Measurements from ENCODE around the gene DEPDC5. TPM values are rescaled to one million over a fixed set of nuclear protein-coding genes. Genes with fewer than 3 reads are reported as not detected.

DEPDC5 gene
- total and polyA plus RNA-seq, 9 of the 15 experiments (the other 6 are each of a cell fraction or from before 2014, with no cell fraction given) = 2.3 to 12.3 (median 10.7) TPM

GRCh38 chr22:31857247-31857646, 103.4 kb downstream of the DEPDC5 start:
- in situ Hi-C loops (cut with MboI) = no loop called here
- CTCF ChIA-PET (ENCODE audit: low intra/inter-chr PET ratio) = no interaction called here
- H4K20me1 ChIP-seq (replicated peaks; ENCODE audit: control insufficient read depth, insufficient read depth, low read length) = no peaks in the 10 kb centered on the region
- POLR2A ChIA-PET = interaction anchor here (1.0 kb wide), 1 partner anchor 9 kb away, joined by 5 read pairs; no protein-coding TSS in a partner anchor
- no peak overlapping the region; the same call in 1 of the 2 replicates for H3K4me2 ChIP-seq (ENCODE audit: insufficient read depth, low read length)
- peak; percentile 26 to 54 (median 42) for DNase-seq (ENCODE audit: extremely low read depth in 1 of 4, low spot score in 3 of 4)
- peak; percentile 88 for ATAC-seq
- H3K36me3 ChIP-seq (ENCODE audit: control insufficient read depth, insufficient read depth, low read length) = peaks cover 6% of the 10 kb centered on the region; the same call in 1 of the 3 replicates
- intact Hi-C loops (cut with micrococcal nuclease) = no loop called here
- FAIRE-seq = peak; percentile 63
- no peaks in the 10 kb centered on the region for H3K27me3 ChIP-seq (ENCODE audit: control insufficient read depth in 2 of 2, insufficient read depth in 2 of 2, low read length in 2 of 2)
- 37% methylated on average over 9 of the region's 9 CpGs for WGBS (ENCODE audit: insufficient coverage, low coverage, missing lambda C conversion rate)
- TF ChIP-seq PTRF (tag; IDR thresholded peaks at IDR 0.05) (no peak), SMARCE1 (IDR thresholded peaks at IDR 0.05) (no peak), PHF21A (IDR thresholded peaks at IDR 0.05; ENCODE audit: borderline replicate concordance, low read depth) (no peak), RFX1 (IDR thresholded peaks at IDR 0.05) (peak; percentile 85)
- BruUV-seq (replicated peaks) = no TSS peak
- H3K9me3 ChIP-seq (replicated peaks; ENCODE audit: control insufficient read depth, insufficient read depth, low read depth, low read length) = no peaks in the 10 kb centered on the region
- H3K9ac ChIP-seq (ENCODE audit: insufficient read depth in 1 of 2, low read depth in 2 of 2, low read length in 2 of 2) = 0 out of 4 replicates have a peak overlapping the region, but pooled peaks of 1 of the 2 experiments have one; percentile 50
- H3K4me3 ChIP-seq = no peak overlapping the region
- peaks cover 2 to 3% of the 10 kb centered on the region in 2 experiments; a peak in 3 of 5 replicates for H3K4me1 ChIP-seq (replicated peaks in 1 of 2; ENCODE audit: control insufficient read depth in 2 of 2, insufficient read depth in 2 of 2, low read length in 2 of 2)
- no peaks in the 10 kb centered on the region for H3K79me2 ChIP-seq (ENCODE audit: control insufficient read depth, insufficient read depth, low read length)
- no peaks in the 10 kb centered on the region for H3K9me1 ChIP-seq (ENCODE audit: control insufficient read depth, insufficient read depth, low read length)
- 0 out of 2 replicates have a peak overlapping the region, but pooled peaks have one; percentile 2 for H2AFZ ChIP-seq (ENCODE audit: low read depth, low read length)
- H3K27ac ChIP-seq (ENCODE audit: extremely low read depth, low read depth, low read length) = no peak overlapping the region

- DNase-seq (ENCODE audit: extremely low read depth in 1 of 4, low spot score in 3 of 4) = no peak
- no peaks in the 10 kb centered on the region for H3K27me3 ChIP-seq (ENCODE audit: control insufficient read depth in 2 of 2, insufficient read depth in 2 of 2, low read length in 2 of 2)
- intact Hi-C loops (cut with micrococcal nuclease) = no loop called here
- no peak overlapping the region for H3K9ac ChIP-seq (ENCODE audit: insufficient read depth in 1 of 2, low read depth in 2 of 2, low read length in 2 of 2)
- ChIA-PET CTCF (ENCODE audit: low intra/inter-chr PET ratio) (no interaction called here), POLR2A (no interaction called here)
- H3K4me1 ChIP-seq (replicated peaks in 1 of 2; ENCODE audit: control insufficient read depth in 2 of 2, insufficient read depth in 2 of 2, low read length in 2 of 2) = peaks cover 2 to 3% of the 10 kb centered on the region in 2 experiments; a peak in 3 of 5 replicates
- no peak overlapping the region for H2AFZ ChIP-seq (ENCODE audit: low read depth, low read length)
- in situ Hi-C loops (cut with MboI) = no loop called here
- H3K9me1 ChIP-seq (ENCODE audit: control insufficient read depth, insufficient read depth, low read length) = no peaks in the 10 kb centered on the region
- H3K27ac ChIP-seq (ENCODE audit: extremely low read depth, low read depth, low read length) = no peak overlapping the region
- H3K36me3 ChIP-seq (ENCODE audit: control insufficient read depth, insufficient read depth, low read length) = peaks cover 6% of the 10 kb centered on the region; the same call in 1 of the 3 replicates
- FAIRE-seq = no peak
- no peak overlapping the region for H3K4me3 ChIP-seq
- 90% methylated on average over 11 of the region's 11 CpGs for WGBS (ENCODE audit: insufficient coverage, low coverage, missing lambda C conversion rate)
- H3K79me2 ChIP-seq (ENCODE audit: control insufficient read depth, insufficient read depth, low read length) = no peaks in the 10 kb centered on the region
- TF ChIP-seq ZBTB12 (CRISPR knock-in tag; IDR thresholded peaks at IDR 0.05) (no peak), RAD51 (IDR thresholded peaks at IDR 0.05; ENCODE audit: borderline replicate concordance, low read depth) (no peak), ZNF830 (CRISPR knock-in tag; IDR thresholded peaks at IDR 0.05) (no peak), TRIM28 (IDR thresholded peaks at IDR 0.05) (no peak), PRPF4 (IDR thresholded peaks at IDR 0.05; ENCODE audit: insufficient read depth, low read depth, low read length, poor library complexity, severe bottlenecking) (no peak), ARID2 (IDR thresholded peaks at IDR 0.05) (no peak), MAFG (tag; conservative IDR thresholded peaks at IDR 0.05) (no peak), GTF2F1 (IDR thresholded peaks at IDR 0.05; ENCODE audit: low read depth, low read length) (no peak), KDM1A (IDR thresholded peaks at IDR 0.05) (no peak), POLR2AphosphoS5 (IDR thresholded peaks at IDR 0.05; ENCODE audit: control insufficient read depth, insufficient read depth, low read depth, low read length) (no peak), NR3C1 (CRISPR knock-in tag; IDR thresholded peaks at IDR 0.05) (no peak)
- no TSS peak for BruUV-seq (replicated peaks)
- H3K9me3 ChIP-seq (replicated peaks; ENCODE audit: control insufficient read depth, insufficient read depth, low read depth, low read length) = no peaks in the 10 kb centered on the region
- no peak overlapping the region for H3K4me2 ChIP-seq (ENCODE audit: insufficient read depth, low read length)
- no peaks in the 10 kb centered on the region for H4K20me1 ChIP-seq (replicated peaks; ENCODE audit: control insufficient read depth, insufficient read depth, low read length)
- ATAC-seq = no peak
These were observed 107.5 kb downstream of the DEPDC5 start for GRCh38 chr22:31861226-31861840.

Measured in K562 (cell line).